HG02870 (cell line): ENCODE measurements around the gene TMTC2.

ENCODE experiments used
- ATAC-seq: cut with Tn5 transposase; IDR thresholded peaks from one replicate; pipeline ENCODE4 v1.9.1; 2021; ENCODE audit warnings: mild to moderate bottlenecking, moderate library complexity; ENCODE audit not compliant: unreplicated experiment

Gene TMTC2

GRCh38 chr12:82942991-82943401, 256.3 kb downstream of the TMTC2 start:
- ATAC-seq, result peak; percentile 77

- ATAC-seq, result no peak
These were observed 261.8 kb downstream of the TMTC2 start for GRCh38 chr12:82948491-82948890.

- no peak for ATAC-seq
These were observed 263.6 kb downstream of the TMTC2 start for GRCh38 chr12:82950356-82950755.

GRCh38 chr12:82952946-82953345, 266.2 kb downstream of the TMTC2 start:
- no peak for ATAC-seq

GRCh38 chr12:82953397-82953796, 266.7 kb downstream of the TMTC2 start:
- no peak for ATAC-seq

GRCh38 chr12:82954064-82954463, 267.4 kb downstream of the TMTC2 start:
- no peak for ATAC-seq

GRCh38 chr12:82954572-82954971, 267.9 kb downstream of the TMTC2 start:
- no peak for ATAC-seq

- ATAC-seq, result no peak
These were observed 268.3 kb downstream of the TMTC2 start for GRCh38 chr12:82955043-82955442.

GRCh38 chr12:82958966-82959365, 272.3 kb downstream of the TMTC2 start:
- no peak for ATAC-seq

- ATAC-seq, result peak; percentile 75
These were observed 273.1 kb downstream of the TMTC2 start for GRCh38 chr12:82959821-82960220.

GRCh38 chr12:82961835-82962234, 275.1 kb downstream of the TMTC2 start:
- ATAC-seq, result no peak

GRCh38 chr12:82963956-82964355, 277.2 kb downstream of the TMTC2 start:
- no peak for ATAC-seq

- ATAC-seq, result no peak
These were observed 277.7 kb downstream of the TMTC2 start for GRCh38 chr12:82964446-82964845.

GRCh38 chr12:82966001-82966559, 279.4 kb downstream of the TMTC2 start:
- no peak for ATAC-seq

GRCh38 chr12:82968631-82969367, 282.1 kb downstream of the TMTC2 start:
- ATAC-seq, result no peak

- ATAC-seq, result no peak
These were observed 283.9 kb downstream of the TMTC2 start for GRCh38 chr12:82970614-82971013.

- ATAC-seq, result no peak
These were observed 284.9 kb downstream of the TMTC2 start for GRCh38 chr12:82971584-82971983.

GRCh38 chr12:82972624-82973023, 285.9 kb downstream of the TMTC2 start:
- ATAC-seq, result no peak

GRCh38 chr12:82973592-82973991, 286.9 kb downstream of the TMTC2 start:
- no peak for ATAC-seq

- ATAC-seq, result no peak
These were observed 294.4 kb downstream of the TMTC2 start for GRCh38 chr12:82981150-82981549.

GRCh38 chr12:82994117-82994516, 307.4 kb downstream of the TMTC2 start:
- no peak for ATAC-seq

- ATAC-seq, result peak; percentile 98
These were observed 309.6 kb downstream of the TMTC2 start for GRCh38 chr12:82996168-82996812.
